ENCODE measurements around the gene AK9. TPM values are rescaled to one million over a fixed set of nuclear protein-coding genes. Genes with fewer than 3 reads are reported as not detected.
A peak's percentile ranks its signal among the peaks of the same experiment; 100 is the strongest.

The AK9 gene
- total and polyA plus RNA-seq, 2 of the 8 experiments (the other 6 are each of a cell fraction or from before 2014, with no cell fraction given), result 1.8 to 2.2 TPM

- Histone ChIP-seq H2BK12ac (ENCODE audit: low read depth, low read length) (no peak overlapping the region), H4K5ac (ENCODE audit: insufficient read length, low read depth, low read length) (no peak overlapping the region), H4K8ac (ENCODE audit: extremely low read depth, insufficient read depth, low read length) (no peak overlapping the region), H3K56ac (replicated peaks; ENCODE audit: insufficient read length, low read depth, low read length) (no peak overlapping the region), H4K20me1 (replicated peaks in 1 of 2; ENCODE audit: control insufficient read depth in 1 of 2, insufficient read depth in 2 of 2, low read length in 2 of 2) (no peaks in the 10 kb centered on the region), H3K4me3 (ENCODE audit: extremely low read depth in 1 of 4, insufficient read depth in 2 of 4, low read depth in 3 of 4, low read length in 4 of 4) (no peak overlapping the region), H3K14ac (ENCODE audit: insufficient read length) (no peak overlapping the region), H3K23me2 (ENCODE audit: low read depth, low read length) (no peaks in the 10 kb centered on the region), H2BK5ac (ENCODE audit: low read depth, low read length) (no peak overlapping the region), H2BK120ac (replicated peaks; ENCODE audit: low read depth, low read length) (no peak overlapping the region), H2BK20ac (ENCODE audit: low read length) (no peak overlapping the region), H3K27me3 (replicated peaks in 1 of 4; ENCODE audit: control insufficient read depth in 3 of 4, extremely low read depth in 1 of 4, insufficient read depth in 3 of 4, low read length in 3 of 4) (no peaks in the 10 kb centered on the region), H3K36me3 (ENCODE audit: control insufficient read depth in 2 of 4, insufficient read depth in 4 of 4, low read length in 3 of 4) (no peaks in the 10 kb centered on the region), H3K9ac (replicated peaks in 1 of 4; ENCODE audit: extremely low read depth in 1 of 4, low read depth in 3 of 4, low read length in 3 of 4) (no peak overlapping the region), H3K79me1 (ENCODE audit: low read depth, low read length) (no peaks in the 10 kb centered on the region), H3K9me3 (ENCODE audit: insufficient read depth in 2 of 2, low read depth in 1 of 2, low read length in 1 of 2) (no peaks in the 10 kb centered on the region; a peak in 1 of 4 replicates), H3K79me2 (ENCODE audit: control insufficient read depth in 1 of 2, insufficient read depth in 2 of 2, low read length in 2 of 2) (no peaks in the 10 kb centered on the region), H3K4ac (replicated peaks; ENCODE audit: insufficient read length, low read depth, low read length) (no peak overlapping the region), H4K91ac (replicated peaks; ENCODE audit: insufficient read length, low read length) (no peak overlapping the region), H3K27ac (ENCODE audit: low read depth, low read length) (0 out of 2 replicates have a peak overlapping the region, but pooled peaks have one; percentile 4), H2AK5ac (ENCODE audit: low read depth, low read length) (no peak overlapping the region), H2BK15ac (ENCODE audit: low read length) (no peak overlapping the region), H3K4me2 (ENCODE audit: insufficient read depth in 1 of 2, low read depth in 2 of 2, low read length in 2 of 2) (no peak overlapping the region), H3K18ac (ENCODE audit: extremely low read depth, low read length) (peak overlapping the region; percentile 34; the same call in 1 of the 2 replicates), H3K4me1 (replicated peaks in 1 of 4; ENCODE audit: control insufficient read depth in 3 of 4, insufficient read depth in 4 of 4, low read length in 3 of 4) (peaks cover 0 to 5% (median 3%) of the 10 kb centered on the region in 4 experiments; a peak in 3 of 7 replicates), H3K23ac (ENCODE audit: insufficient read length) (no peak overlapping the region), H2AFZ (ENCODE audit: low read length) (peak overlapping the region; percentile 95)
- no peak for DNase-seq (ENCODE audit: low read depth in 1 of 2, low spot score in 2 of 2)
- peak; percentile 45 for FAIRE-seq
- ChIA-PET CTCF (ENCODE audit: partially characterized antibody) (no interaction called here), POLR2A (ENCODE audit: partially characterized antibody) (interaction anchor here (0.6 kb wide), 1 partner anchor 261 kb away, joined by 4 read pairs; no protein-coding TSS in a partner anchor)
- WGBS, 2 experiments (ENCODE audit: extremely low coverage in 1 of 2, insufficient coverage in 1 of 2, insufficient read length in 1 of 2, insufficient replicate concordance in 2 of 2, low coverage in 1 of 2, low lambda C conversion rate in 2 of 2, missing lambda C conversion rate in 1 of 2), result 74% methylated on average over 8 of the region's 8 CpGs; no CpG with 5 or more reads in 1 of the 2 experiments
- TF ChIP-seq EZH2 (IDR thresholded peaks at IDR 0.05; ENCODE audit: low read depth, low read length, severe bottlenecking), result no peak
- 0 out of 2 replicates have a peak, but pooled peaks have one; percentile 33 for TF ChIP-seq TEAD4 (IDR thresholded peaks at IDR 0.05; ENCODE audit: low read depth, low read length)
- no peak for TF ChIP-seq KDM1A (IDR thresholded peaks at IDR 0.05; ENCODE audit: borderline replicate concordance, low read length)
- TF ChIP-seq YY1 (IDR thresholded peaks at IDR 0.05; ENCODE audit: low read depth, low read length), result peak; percentile 72
Observed at GRCh38 chr6:109580519-109580918, 110.5 kb downstream of the AK9 start.
